ENCODE measurements around the gene PCYOX1L. TPM values are rescaled to one million over a fixed set of nuclear protein-coding genes. Genes with fewer than 3 reads are reported as not detected.

PCYOX1L gene
- total and polyA plus RNA-seq, 2 experiments from 2014 or later, result 6.7 to 14.7 TPM

DNA sequence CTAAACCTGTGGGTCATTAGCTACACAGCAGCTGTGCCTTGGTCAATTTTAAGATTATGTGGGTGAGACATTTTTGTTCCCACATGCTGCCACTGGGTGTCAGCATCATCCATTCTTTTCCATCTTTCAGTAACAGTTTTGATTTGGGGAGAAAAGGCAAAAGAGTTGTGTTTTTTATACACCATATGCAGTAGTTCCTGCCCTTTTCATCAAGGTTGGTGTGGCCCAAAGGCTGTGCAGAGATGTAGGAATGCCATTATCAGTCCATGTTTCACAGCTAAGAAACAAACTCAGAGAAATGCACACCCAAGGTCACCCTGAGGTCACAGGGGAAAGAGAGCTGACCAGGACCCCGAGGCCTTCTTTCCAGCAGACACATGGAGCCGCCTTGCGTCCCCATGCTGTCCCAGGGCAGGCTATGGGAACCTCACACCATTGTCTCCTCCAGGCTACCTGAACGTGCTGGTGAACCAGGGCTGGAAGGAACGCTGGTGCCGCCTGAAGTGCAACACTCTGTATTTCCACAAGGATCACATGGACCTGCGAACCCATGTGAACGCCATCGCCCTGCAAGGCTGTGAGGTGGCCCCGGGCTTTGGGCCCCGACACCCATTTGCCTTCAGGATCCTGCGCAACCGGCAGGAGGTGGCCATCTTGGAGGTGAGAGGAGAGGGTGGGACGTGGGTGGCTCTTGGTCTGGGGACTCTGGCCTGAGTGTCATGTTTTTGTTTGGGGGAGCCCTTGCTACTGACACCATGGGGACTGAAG is 40.4 kb upstream of the PCYOX1L start:
- H2AFZ ChIP-seq, result peak overlapping the region; percentile 1; the same call in 1 of the 2 replicates
- peak overlapping the region; percentile 85 for H3K27ac Mint-ChIP-seq
- no peaks in the 10 kb centered on the region for H3K79me2 ChIP-seq (replicated peaks; ENCODE audit: insufficient read depth)
- TF ChIP-seq, protein P1, sequence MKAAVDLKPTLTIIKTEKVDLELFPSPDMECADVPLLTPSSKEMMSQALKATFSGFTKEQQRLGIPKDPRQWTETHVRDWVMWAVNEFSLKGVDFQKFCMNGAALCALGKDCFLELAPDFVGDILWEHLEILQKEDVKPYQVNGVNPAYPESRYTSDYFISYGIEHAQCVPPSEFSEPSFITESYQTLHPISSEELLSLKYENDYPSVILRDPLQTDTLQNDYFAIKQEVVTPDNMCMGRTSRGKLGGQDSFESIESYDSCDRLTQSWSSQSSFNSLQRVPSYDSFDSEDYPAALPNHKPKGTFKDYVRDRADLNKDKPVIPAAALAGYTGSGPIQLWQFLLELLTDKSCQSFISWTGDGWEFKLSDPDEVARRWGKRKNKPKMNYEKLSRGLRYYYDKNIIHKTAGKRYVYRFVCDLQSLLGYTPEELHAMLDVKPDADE (IDR thresholded peaks at IDR 0.05), result no peak
- TF ChIP-seq, protein P2, sequence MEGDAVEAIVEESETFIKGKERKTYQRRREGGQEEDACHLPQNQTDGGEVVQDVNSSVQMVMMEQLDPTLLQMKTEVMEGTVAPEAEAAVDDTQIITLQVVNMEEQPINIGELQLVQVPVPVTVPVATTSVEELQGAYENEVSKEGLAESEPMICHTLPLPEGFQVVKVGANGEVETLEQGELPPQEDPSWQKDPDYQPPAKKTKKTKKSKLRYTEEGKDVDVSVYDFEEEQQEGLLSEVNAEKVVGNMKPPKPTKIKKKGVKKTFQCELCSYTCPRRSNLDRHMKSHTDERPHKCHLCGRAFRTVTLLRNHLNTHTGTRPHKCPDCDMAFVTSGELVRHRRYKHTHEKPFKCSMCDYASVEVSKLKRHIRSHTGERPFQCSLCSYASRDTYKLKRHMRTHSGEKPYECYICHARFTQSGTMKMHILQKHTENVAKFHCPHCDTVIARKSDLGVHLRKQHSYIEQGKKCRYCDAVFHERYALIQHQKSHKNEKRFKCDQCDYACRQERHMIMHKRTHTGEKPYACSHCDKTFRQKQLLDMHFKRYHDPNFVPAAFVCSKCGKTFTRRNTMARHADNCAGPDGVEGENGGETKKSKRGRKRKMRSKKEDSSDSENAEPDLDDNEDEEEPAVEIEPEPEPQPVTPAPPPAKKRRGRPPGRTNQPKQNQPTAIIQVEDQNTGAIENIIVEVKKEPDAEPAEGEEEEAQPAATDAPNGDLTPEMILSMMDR (conservative IDR thresholded peaks at IDR 0.05; ENCODE audit: low read depth in 2 of 2), result peak; percentile 76 to 80
- no peaks in the 10 kb centered on the region for H4K20me1 ChIP-seq (replicated peaks; ENCODE audit: insufficient read depth)
- no peak overlapping the region for H3K27ac ChIP-seq (ENCODE audit: low read depth)
- H3K4me1 ChIP-seq (ENCODE audit: insufficient read depth), result no peaks in the 10 kb centered on the region
- no peaks in the 10 kb centered on the region for H3K9me3 Mint-ChIP-seq
- H3K4me1 Mint-ChIP-seq, result peaks cover 9% of the 10 kb centered on the region
- no peaks in the 10 kb centered on the region for H3K27me3 Mint-ChIP-seq (ENCODE audit: insufficient read depth, low read depth, poor library complexity)
- H3K27me3 ChIP-seq (ENCODE audit: insufficient read depth), result no peaks in the 10 kb centered on the region
- H3K9me2 ChIP-seq (ENCODE audit: insufficient read depth), result no peaks in the 10 kb centered on the region
- H3K4me2 ChIP-seq, result no peak overlapping the region
- ATAC-seq (peak; percentile 70), DNase-seq (ENCODE audit: low spot score) (peak; percentile 56)
- H3K4me3 Mint-ChIP-seq, result no peak overlapping the region
- no peaks in the 10 kb centered on the region for H3F3A ChIP-seq (replicated peaks; ENCODE audit: low read depth)
- no peaks in the 10 kb centered on the region for H3K36me3 Mint-ChIP-seq (ENCODE audit: low read depth)
- no peaks in the 10 kb centered on the region for H3K36me3 ChIP-seq (ENCODE audit: insufficient read depth)
- no peak overlapping the region for H3K4me3 ChIP-seq

DNA sequence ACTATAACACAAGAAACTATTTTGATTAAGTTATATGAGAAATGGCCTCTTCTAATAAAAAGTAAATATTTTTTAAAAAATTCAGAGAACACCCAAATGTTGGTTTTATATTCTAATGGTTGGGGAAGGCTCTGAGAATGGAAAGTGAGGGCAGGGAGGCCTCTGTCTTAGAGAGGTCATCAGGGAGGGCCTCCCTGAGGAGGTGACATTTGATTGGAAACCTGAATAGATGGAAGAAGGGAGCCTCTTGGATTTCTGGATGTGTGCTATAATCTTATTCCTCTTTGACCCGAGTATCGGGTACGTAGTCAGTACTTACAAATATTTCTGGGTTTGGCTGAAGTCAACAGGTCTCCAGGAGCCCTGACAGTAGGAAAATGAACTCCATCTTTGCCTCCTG is 38.7 kb upstream of the PCYOX1L start:
- no peaks in the 10 kb centered on the region for H3K27me3 Mint-ChIP-seq (ENCODE audit: insufficient read depth, low read depth, poor library complexity)
- H3K4me1 Mint-ChIP-seq, result peaks cover 14% of the 10 kb centered on the region
- Histone ChIP-seq H3K36me3 (ENCODE audit: insufficient read depth) (no peaks in the 10 kb centered on the region), H3K27me3 (ENCODE audit: insufficient read depth) (no peaks in the 10 kb centered on the region), H3K27ac (ENCODE audit: low read depth) (no peak overlapping the region), H3K79me2 (replicated peaks; ENCODE audit: insufficient read depth) (no peaks in the 10 kb centered on the region), H2AFZ (no peak overlapping the region), H4K20me1 (replicated peaks; ENCODE audit: insufficient read depth) (no peaks in the 10 kb centered on the region), H3K4me3 (no peak overlapping the region), H3K9me2 (ENCODE audit: insufficient read depth) (no peaks in the 10 kb centered on the region), H3K4me2 (no peak overlapping the region), H3F3A (replicated peaks; ENCODE audit: low read depth) (no peaks in the 10 kb centered on the region), H3K4me1 (ENCODE audit: insufficient read depth) (no peaks in the 10 kb centered on the region)
- DNase-seq (ENCODE audit: low spot score), result no peak
- no peaks in the 10 kb centered on the region for H3K9me3 Mint-ChIP-seq
- no peaks in the 10 kb centered on the region for H3K36me3 Mint-ChIP-seq (ENCODE audit: low read depth)
- no peak overlapping the region for H3K27ac Mint-ChIP-seq
- H3K4me3 Mint-ChIP-seq, result no peak overlapping the region
- no peak for ATAC-seq
- TF ChIP-seq EZH2 (IDR thresholded peaks at IDR 0.05; ENCODE audit: low read depth, unreplicated experiment), result no peak
- TF ChIP-seq, protein P2 (conservative IDR thresholded peaks at IDR 0.05; ENCODE audit: low read depth in 2 of 2), result no peak
- TF ChIP-seq, protein P3, sequence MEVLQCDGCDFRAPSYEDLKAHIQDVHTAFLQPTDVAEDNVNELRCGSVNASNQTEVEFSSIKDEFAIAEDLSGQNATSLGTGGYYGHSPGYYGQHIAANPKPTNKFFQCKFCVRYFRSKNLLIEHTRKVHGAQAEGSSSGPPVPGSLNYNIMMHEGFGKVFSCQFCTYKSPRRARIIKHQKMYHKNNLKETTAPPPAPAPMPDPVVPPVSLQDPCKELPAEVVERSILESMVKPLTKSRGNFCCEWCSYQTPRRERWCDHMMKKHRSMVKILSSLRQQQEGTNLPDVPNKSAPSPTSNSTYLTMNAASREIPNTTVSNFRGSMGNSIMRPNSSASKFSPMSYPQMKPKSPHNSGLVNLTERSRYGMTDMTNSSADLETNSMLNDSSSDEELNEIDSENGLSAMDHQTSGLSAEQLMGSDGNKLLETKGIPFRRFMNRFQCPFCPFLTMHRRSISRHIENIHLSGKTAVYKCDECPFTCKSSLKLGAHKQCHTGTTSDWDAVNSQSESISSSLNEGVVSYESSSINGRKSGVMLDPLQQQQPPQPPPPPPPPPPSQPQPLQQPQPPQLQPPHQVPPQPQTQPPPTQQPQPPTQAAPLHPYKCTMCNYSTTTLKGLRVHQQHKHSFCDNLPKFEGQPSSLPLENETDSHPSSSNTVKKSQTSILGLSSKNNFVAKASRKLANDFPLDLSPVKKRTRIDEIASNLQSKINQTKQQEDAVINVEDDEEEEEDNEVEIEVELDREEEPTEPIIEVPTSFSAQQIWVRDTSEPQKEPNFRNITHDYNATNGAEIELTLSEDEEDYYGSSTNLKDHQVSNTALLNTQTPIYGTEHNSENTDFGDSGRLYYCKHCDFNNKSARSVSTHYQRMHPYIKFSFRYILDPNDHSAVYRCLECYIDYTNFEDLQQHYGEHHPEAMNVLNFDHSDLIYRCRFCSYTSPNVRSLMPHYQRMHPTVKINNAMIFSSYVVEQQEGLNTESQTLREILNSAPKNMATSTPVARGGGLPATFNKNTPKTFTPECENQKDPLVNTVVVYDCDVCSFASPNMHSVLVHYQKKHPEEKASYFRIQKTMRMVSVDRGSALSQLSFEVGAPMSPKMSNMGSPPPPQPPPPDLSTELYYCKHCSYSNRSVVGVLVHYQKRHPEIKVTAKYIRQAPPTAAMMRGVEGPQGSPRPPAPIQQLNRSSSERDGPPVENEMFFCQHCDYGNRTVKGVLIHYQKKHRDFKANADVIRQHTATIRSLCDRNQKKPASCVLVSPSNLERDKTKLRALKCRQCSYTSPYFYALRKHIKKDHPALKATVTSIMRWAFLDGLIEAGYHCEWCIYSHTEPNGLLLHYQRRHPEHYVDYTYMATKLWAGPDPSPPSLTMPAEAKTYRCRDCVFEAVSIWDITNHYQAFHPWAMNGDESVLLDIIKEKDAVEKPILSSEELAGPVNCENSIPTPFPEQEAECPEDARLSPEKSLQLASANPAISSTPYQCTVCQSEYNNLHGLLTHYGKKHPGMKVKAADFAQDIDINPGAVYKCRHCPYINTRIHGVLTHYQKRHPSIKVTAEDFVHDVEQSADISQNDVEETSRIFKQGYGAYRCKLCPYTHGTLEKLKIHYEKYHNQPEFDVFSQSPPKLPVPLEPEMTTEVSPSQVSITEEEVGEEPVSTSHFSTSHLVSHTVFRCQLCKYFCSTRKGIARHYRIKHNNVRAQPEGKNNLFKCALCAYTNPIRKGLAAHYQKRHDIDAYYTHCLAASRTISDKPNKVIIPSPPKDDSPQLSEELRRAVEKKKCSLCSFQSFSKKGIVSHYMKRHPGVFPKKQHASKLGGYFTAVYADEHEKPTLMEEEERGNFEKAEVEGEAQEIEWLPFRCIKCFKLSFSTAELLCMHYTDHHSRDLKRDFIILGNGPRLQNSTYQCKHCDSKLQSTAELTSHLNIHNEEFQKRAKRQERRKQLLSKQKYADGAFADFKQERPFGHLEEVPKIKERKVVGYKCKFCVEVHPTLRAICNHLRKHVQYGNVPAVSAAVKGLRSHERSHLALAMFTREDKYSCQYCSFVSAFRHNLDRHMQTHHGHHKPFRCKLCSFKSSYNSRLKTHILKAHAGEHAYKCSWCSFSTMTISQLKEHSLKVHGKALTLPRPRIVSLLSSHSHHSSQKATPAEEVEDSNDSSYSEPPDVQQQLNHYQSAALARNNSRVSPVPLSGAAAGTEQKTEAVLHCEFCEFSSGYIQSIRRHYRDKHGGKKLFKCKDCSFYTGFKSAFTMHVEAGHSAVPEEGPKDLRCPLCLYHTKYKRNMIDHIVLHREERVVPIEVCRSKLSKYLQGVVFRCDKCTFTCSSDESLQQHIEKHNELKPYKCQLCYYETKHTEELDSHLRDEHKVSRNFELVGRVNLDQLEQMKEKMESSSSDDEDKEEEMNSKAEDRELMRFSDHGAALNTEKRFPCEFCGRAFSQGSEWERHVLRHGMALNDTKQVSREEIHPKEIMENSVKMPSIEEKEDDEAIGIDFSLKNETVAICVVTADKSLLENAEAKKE (CRISPR knock-in tag; IDR thresholded peaks at IDR 0.05), result no peak
- no peak for TF ChIP-seq CREB1 (CRISPR knock-in tag; IDR thresholded peaks at IDR 0.05; ENCODE audit: low read depth)
- TF ChIP-seq, protein P1 (IDR thresholded peaks at IDR 0.05), result no peak
- no peak for TF ChIP-seq ZNF331 (CRISPR knock-in tag; IDR thresholded peaks at IDR 0.05; ENCODE audit: low read depth)
- TF ChIP-seq POLR2AphosphoS5 (IDR thresholded peaks at IDR 0.05; ENCODE audit: low read depth), result no peak

All from GM23338 (cell line).